Measurements from ENCODE around the gene RBM44.
A peak's percentile ranks its signal among the peaks of the same experiment; 100 is the strongest.

Gene RBM44

GRCh38 chr2:237872178-237872887 lies 73.8 kb downstream of the RBM44 start:
- no peak for DNase-seq

- DNase-seq: no peak
Measured at GRCh38 chr2:237873421-237873831, 74.8 kb downstream of the RBM44 start.

GRCh38 chr2:237873897-237874551 lies 75.4 kb downstream of the RBM44 start:
- no peak for DNase-seq

GRCh38 chr2:237874585-237875161 lies 76.1 kb downstream of the RBM44 start:
- DNase-seq: no peak

GRCh38 chr2:237875256-237876060 lies 76.9 kb downstream of the RBM44 start:
- DNase-seq: no peak

GRCh38 chr2:237876061-237876526 lies 77.5 kb downstream of the RBM44 start:
- no peak for DNase-seq

GRCh38 chr2:237876532-237876931 lies 78.0 kb downstream of the RBM44 start:
- DNase-seq: no peak

GRCh38 chr2:237876951-237877491 lies 78.4 kb downstream of the RBM44 start:
- no peak for DNase-seq

- no peak for DNase-seq
Measured at GRCh38 chr2:237877576-237878307, 79.2 kb downstream of the RBM44 start.

GRCh38 chr2:237878321-237879057 lies 79.9 kb downstream of the RBM44 start:
- DNase-seq: no peak

GRCh38 chr2:237879058-237879430 lies 80.5 kb downstream of the RBM44 start:
- DNase-seq: peak; percentile 35 to 43

- DNase-seq: no peak
Measured at GRCh38 chr2:237879991-237880560, 81.5 kb downstream of the RBM44 start.

GRCh38 chr2:237882510-237883481 lies 84.2 kb downstream of the RBM44 start:
- DNase-seq: no peak

GRCh38 chr2:237883951-237884446 lies 85.4 kb downstream of the RBM44 start:
- DNase-seq: no peak

- no peak for DNase-seq
Measured at GRCh38 chr2:237884681-237885080, 86.1 kb downstream of the RBM44 start.

GRCh38 chr2:237885111-237885930 lies 86.7 kb downstream of the RBM44 start:
- no peak for DNase-seq

GRCh38 chr2:237885931-237886684 lies 87.5 kb downstream of the RBM44 start:
- DNase-seq: no peak

All from NCI-H446 (cell line).